K562 (cell line): ENCODE measurements around the gene ILK. TPM values are rescaled to one million over a fixed set of nuclear protein-coding genes. Genes with fewer than 3 reads are reported as not detected.

Experiments
- CCNT2 ChIP-seq: IDR thresholded peaks from 2 replicates; pipeline ENCODE4 v1.6.1; 2011; ENCODE audit warnings: borderline replicate concordance, low read depth, mild to moderate bottlenecking, moderate library complexity, mixed read lengths, low read length; ENCODE audit not compliant: insufficient read length; ENCODE audit errors: extremely low read depth
- DIDO1 ChIP-seq: fragments of 450-650 bp; IDR thresholded peaks from 2 replicates; pipeline ENCODE4 v1.6.1; 2016; ENCODE audit warnings: low read depth, missing biosample characterization, missing genetic modification characterization
- FOXJ2 ChIP-seq: fragments of 200-800 bp; sonication (Bioruptor generic); IDR thresholded peaks from 2 replicates; pipeline ENCODE4 v1.6.1; 2016; ENCODE audit warnings: missing genetic modification characterization, missing compliant biosample characterization
- HDAC2 ChIP-seq: fragments of 450-650 bp; IDR thresholded peaks from 2 replicates; pipeline ENCODE4 v1.6.1; 2016; ENCODE audit warnings: mild to moderate bottlenecking
- NFIC ChIP-seq: fragments of 450-650 bp; IDR thresholded peaks from 2 replicates; pipeline ENCODE4 v1.6.1; 2017; ENCODE audit warnings: mild to moderate bottlenecking, inconsistent platforms
- RBFOX2 ChIP-seq: fragments of 200-400 bp; formaldehyde crosslinking; IDR thresholded peaks from 2 replicates; pipeline ENCODE4 v1.6.1; 2017; ENCODE audit warnings: low read depth, mild to moderate bottlenecking, low read length, moderate library complexity
- TCF3 ChIP-seq: sonication (generic); formaldehyde crosslinking; IDR thresholded peaks from 2 replicates; pipeline ENCODE4 v1.4.0; 2020; ENCODE audit warnings: mild to moderate bottlenecking, missing genetic modification reagents
- TCF7L2 ChIP-seq: fragments of 150-350 bp; IDR thresholded peaks from 2 replicates; pipeline ENCODE4 v1.6.1; 2016; ENCODE audit warnings: low read depth, mild to moderate bottlenecking, low read length, moderate library complexity
- THRAP3 ChIP-seq: fragments of 450-650 bp; IDR thresholded peaks from 2 replicates; pipeline ENCODE4 v1.6.1; 2016; ENCODE audit warnings: mild to moderate bottlenecking, inconsistent platforms, borderline replicate concordance
- ZBED1 ChIP-seq: IDR thresholded peaks from 2 replicates; pipeline ENCODE4 v1.6.1; 2014
- ZKSCAN3 ChIP-seq: fragments of 250-450 bp; sonication (Bioruptor Pico); IDR thresholded peaks from 2 replicates; pipeline ENCODE4 v1.4.0; 2020
- polyA plus RNA-seq, 8 experiments: library from polyadenylated mRNA; depleted of rRNA in 4 of 8; stranded (reverse) in 5 of 8; unstranded in 3 of 8; fragments of >200 nt; fragmentation: Nextera tagmentation in 2 of 8; fragmentation: Illumina TruSeq in 1 of 8; extraction: Ambion mirVana in 2 of 8; extraction: Trizol in 1 of 8; gene quantifications; 2 replicates each; pipeline versions ENCODE4 v1.2.1 to v1.2.3, GENCODE V29; 2011 to 2014; ENCODE audit warnings: inconsistent platforms in 1 of 8, missing spikeins in 1 of 8
- total RNA-seq, 7 experiments: library from RNA; depleted of rRNA in 6 of 7; stranded (reverse); fragments of >200 nt in 6 of 7; fragmentation: Illumina TruSeq in 2 of 7; extraction: Trizol in 2 of 7; gene quantifications; 2 replicates each; pipeline versions ENCODE4 v1.2.1 to v1.2.3, GENCODE V29; 2011 to 2021; ENCODE audit warnings: low replicate concordance in 1 of 7
- TF ChIP-seq, protein P1 (sequence below): fragments of 450-650 bp; IDR thresholded peaks from 2 replicates; pipeline ENCODE4 v1.6.1; 2016; ENCODE audit warnings: missing biosample characterization, missing genetic modification characterization
- TF ChIP-seq, protein P2 (sequence below): fragments of 450-650 bp; formaldehyde crosslinking; IDR thresholded peaks from 2 replicates; pipeline ENCODE4 v1.4.0; 2020; ENCODE audit warnings: mild to moderate bottlenecking, moderate library complexity
- TF ChIP-seq, protein P3 (sequence below), 3 experiments: IDR thresholded peaks in 2 of 3; conservative IDR thresholded peaks in 1 of 3; 2 replicates each; pipeline ENCODE4 v1.5.1; 2011 to 2012; ENCODE audit warnings: low read length in 3 of 3, mild to moderate bottlenecking in 3 of 3, control low read depth in 2 of 3, improper control_type of control experiment in 1 of 3, inconsistent platforms in 1 of 3, low read depth in 1 of 3, mixed read lengths in 1 of 3, moderate library complexity in 1 of 3; ENCODE audit not compliant: insufficient read depth in 2 of 3
- TF ChIP-seq, protein P4 (sequence below): IDR thresholded peaks from 2 replicates; pipeline ENCODE4 v1.6.1; 2016; ENCODE audit warnings: missing genetic modification characterization, missing compliant biosample characterization
- TF ChIP-seq, protein P5 (sequence below): sonication (generic); formaldehyde crosslinking; IDR thresholded peaks from 2 replicates; pipeline ENCODE4 v1.8.0; 2022; ENCODE audit warnings: mild to moderate bottlenecking, low read depth, missing genetic modification reagents
- TF ChIP-seq, protein P6 (sequence below): fragments of 250-450 bp; sonication (Bioruptor Pico); IDR thresholded peaks from 2 replicates; pipeline ENCODE4 v1.5.0; 2021; ENCODE audit warnings: mild to moderate bottlenecking, borderline replicate concordance

Gene ILK
- total and polyA plus RNA-seq, 9 of the 15 experiments (the other 6 are each of a cell fraction or from before 2014, with no cell fraction given): 43.3 to 95.9 (median 58.9) TPM

DNA sequence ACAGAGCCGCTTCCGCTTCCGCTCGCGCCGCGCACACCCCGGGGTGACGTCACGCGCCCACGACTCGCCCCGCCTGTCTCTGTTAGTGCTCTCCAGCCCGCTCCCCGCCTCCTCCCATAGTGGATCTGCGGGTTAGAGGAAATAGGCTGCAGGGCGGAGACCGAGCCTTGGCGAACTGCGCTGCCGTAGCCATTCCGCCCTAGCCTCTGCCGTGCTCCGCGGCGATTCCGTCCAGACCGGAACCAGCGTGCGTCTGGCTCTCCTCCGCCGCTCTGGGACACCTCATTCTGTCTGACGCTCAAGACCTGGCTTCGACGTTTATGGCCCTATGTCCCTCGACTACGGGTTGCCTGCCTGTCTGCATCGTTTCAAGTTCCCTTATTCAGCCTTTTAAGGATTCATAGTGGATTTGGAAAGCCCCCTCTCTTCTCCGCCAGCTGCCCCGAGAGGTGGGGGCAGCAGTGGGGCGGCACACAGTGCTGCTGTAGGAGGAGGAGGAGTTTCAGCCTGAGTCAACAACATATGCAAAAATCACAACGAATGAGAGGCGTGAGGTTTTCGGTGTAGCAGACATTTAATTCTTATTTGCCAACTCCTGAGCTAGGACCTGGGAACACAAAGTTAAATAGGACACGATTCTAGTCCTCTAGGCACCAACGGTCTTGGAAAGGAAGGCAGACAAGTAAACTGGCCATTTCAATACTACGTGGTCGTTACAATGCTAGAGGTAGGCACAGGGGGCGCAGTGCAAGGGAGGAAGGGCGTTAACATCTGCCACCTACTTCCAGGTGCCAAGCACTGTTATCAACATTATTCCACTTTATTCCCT lies 8.9 kb downstream of the ILK start, which contains the start of gene TAF10 (continued):
- TF ChIP-seq TCF3 (peak; percentile 24; the same call in 1 of the 2 replicates), THRAP3 (no peak), FOXJ2 (tag) (no peak), ZBED1 (0 out of 2 replicates have a peak, but pooled peaks have one; percentile 41), TCF7L2 (no peak), CCNT2 (peak; percentile 82), DIDO1 (tag) (no peak), ZKSCAN3 (no peak), RBFOX2 (peak; percentile 95), NFIC (peak; percentile 26; the same call in 1 of the 2 replicates), HDAC2 (peak; percentile 46; the same call in 1 of the 2 replicates)
- TF ChIP-seq, protein P1, sequence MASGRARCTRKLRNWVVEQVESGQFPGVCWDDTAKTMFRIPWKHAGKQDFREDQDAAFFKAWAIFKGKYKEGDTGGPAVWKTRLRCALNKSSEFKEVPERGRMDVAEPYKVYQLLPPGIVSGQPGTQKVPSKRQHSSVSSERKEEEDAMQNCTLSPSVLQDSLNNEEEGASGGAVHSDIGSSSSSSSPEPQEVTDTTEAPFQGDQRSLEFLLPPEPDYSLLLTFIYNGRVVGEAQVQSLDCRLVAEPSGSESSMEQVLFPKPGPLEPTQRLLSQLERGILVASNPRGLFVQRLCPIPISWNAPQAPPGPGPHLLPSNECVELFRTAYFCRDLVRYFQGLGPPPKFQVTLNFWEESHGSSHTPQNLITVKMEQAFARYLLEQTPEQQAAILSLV (tag): no peak
- TF ChIP-seq, protein P2, sequence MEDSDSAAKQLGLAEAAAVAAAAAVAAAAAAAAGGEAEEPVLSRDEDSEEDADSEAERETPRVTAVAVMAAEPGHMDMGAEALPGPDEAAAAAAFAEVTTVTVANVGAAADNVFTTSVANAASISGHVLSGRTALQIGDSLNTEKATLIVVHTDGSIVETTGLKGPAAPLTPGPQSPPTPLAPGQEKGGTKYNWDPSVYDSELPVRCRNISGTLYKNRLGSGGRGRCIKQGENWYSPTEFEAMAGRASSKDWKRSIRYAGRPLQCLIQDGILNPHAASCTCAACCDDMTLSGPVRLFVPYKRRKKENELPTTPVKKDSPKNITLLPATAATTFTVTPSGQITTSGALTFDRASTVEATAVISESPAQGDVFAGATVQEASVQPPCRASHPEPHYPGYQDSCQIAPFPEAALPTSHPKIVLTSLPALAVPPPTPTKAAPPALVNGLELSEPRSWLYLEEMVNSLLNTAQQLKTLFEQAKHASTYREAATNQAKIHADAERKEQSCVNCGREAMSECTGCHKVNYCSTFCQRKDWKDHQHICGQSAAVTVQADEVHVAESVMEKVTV (CRISPR knock-in tag): peak; percentile 41; the same call in 1 of the 2 replicates
- TF ChIP-seq, protein P3, sequence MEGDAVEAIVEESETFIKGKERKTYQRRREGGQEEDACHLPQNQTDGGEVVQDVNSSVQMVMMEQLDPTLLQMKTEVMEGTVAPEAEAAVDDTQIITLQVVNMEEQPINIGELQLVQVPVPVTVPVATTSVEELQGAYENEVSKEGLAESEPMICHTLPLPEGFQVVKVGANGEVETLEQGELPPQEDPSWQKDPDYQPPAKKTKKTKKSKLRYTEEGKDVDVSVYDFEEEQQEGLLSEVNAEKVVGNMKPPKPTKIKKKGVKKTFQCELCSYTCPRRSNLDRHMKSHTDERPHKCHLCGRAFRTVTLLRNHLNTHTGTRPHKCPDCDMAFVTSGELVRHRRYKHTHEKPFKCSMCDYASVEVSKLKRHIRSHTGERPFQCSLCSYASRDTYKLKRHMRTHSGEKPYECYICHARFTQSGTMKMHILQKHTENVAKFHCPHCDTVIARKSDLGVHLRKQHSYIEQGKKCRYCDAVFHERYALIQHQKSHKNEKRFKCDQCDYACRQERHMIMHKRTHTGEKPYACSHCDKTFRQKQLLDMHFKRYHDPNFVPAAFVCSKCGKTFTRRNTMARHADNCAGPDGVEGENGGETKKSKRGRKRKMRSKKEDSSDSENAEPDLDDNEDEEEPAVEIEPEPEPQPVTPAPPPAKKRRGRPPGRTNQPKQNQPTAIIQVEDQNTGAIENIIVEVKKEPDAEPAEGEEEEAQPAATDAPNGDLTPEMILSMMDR (IDR thresholded peaks at IDR 0.05 in 2 of 3, conservative IDR thresholded peaks at IDR 0.05 in 1 of 3; ENCODE audit: insufficient read depth in 2 of 3, low read depth in 1 of 3, low read length in 3 of 3): peak; percentile 53 to 70 (median 59); a peak in 5 of 6 replicates
- TF ChIP-seq, protein P4, sequence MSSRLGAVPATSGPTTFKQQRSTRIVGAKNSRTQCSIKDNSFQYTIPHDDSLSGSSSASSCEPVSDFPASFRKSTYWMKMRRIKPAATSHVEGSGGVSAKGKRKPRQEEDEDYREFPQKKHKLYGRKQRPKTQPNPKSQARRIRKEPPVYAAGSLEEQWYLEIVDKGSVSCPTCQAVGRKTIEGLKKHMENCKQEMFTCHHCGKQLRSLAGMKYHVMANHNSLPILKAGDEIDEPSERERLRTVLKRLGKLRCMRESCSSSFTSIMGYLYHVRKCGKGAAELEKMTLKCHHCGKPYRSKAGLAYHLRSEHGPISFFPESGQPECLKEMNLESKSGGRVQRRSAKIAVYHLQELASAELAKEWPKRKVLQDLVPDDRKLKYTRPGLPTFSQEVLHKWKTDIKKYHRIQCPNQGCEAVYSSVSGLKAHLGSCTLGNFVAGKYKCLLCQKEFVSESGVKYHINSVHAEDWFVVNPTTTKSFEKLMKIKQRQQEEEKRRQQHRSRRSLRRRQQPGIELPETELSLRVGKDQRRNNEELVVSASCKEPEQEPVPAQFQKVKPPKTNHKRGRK: no peak
- TF ChIP-seq, protein P5, sequence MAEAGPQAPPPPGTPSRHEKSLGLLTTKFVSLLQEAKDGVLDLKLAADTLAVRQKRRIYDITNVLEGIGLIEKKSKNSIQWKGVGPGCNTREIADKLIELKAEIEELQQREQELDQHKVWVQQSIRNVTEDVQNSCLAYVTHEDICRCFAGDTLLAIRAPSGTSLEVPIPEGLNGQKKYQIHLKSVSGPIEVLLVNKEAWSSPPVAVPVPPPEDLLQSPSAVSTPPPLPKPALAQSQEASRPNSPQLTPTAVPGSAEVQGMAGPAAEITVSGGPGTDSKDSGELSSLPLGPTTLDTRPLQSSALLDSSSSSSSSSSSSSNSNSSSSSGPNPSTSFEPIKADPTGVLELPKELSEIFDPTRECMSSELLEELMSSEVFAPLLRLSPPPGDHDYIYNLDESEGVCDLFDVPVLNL (CRISPR knock-in tag): peak; percentile 77
- TF ChIP-seq, protein P6, sequence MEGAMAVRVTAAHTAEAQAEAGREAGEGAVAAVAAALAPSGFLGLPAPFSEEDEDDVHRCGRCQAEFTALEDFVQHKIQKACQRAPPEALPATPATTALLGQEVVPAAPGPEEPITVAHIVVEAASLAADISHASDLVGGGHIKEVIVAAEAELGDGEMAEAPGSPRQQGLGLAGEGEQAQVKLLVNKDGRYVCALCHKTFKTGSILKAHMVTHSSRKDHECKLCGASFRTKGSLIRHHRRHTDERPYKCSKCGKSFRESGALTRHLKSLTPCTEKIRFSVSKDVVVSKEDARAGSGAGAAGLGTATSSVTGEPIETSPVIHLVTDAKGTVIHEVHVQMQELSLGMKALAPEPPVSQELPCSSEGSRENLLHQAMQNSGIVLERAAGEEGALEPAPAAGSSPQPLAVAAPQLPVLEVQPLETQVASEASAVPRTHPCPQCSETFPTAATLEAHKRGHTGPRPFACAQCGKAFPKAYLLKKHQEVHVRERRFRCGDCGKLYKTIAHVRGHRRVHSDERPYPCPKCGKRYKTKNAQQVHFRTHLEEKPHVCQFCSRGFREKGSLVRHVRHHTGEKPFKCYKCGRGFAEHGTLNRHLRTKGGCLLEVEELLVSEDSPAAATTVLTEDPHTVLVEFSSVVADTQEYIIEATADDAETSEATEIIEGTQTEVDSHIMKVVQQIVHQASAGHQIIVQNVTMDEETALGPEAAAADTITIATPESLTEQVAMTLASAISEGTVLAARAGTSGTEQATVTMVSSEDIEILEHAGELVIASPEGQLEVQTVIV: peak; percentile 42; the same call in 1 of the 2 replicates
